Limb (tissue), 2 donors: ENCODE measurements around the gene DGKB.

ENCODE experiments used
- DNase-seq, 2 donors: peaks; one replicate each; pipeline ENCODE4 v3.0.0-alpha.2; 2016; ENCODE audit errors: extremely low spot score in 2 of 2

DGKB gene

GRCh38 chr7:14394786-14395185 is 507.8 kb downstream of the DGKB start:
- DNase-seq = no peak

DNA sequence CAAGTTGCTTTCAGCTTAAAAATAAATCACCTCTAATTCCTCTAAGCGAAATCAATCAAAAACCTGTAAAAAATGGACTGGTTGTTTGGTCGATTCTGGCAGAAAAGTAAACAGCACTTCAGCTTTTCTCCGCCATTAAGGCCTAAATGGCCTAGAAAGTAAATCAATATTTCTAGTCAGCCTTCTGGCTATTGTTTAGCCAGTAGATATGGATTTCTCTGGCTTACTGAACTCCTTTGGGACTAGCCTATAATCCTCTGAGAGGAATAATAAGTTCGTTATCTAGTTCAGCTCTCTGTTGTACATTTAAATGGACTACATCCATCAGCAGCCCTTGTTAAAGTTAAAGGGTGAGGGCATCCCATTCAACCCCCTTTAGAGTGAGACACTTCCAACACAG is 513.0 kb downstream of the DGKB start:
- no peak for DNase-seq

DNA sequence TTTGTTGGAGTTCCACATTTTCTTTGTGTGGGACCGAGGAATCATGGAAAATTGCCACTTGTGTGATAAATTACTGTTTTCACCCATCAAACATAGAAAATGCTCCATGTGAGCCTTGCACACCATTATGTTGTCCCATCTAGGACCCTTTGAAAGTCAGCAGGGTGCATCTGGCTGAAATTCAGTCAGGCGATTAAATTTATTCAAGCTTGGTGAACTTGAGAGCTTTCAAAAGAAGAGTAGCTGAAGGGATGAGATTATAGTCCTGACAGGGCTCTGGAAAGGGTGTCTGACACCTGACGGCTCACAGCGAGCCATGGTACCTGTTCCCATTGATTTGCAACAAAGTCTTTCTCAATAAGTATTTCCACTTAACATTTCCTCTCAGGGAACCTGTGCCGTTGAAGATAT is 513.4 kb downstream of the DGKB start:
- DNase-seq = no peak

DNA sequence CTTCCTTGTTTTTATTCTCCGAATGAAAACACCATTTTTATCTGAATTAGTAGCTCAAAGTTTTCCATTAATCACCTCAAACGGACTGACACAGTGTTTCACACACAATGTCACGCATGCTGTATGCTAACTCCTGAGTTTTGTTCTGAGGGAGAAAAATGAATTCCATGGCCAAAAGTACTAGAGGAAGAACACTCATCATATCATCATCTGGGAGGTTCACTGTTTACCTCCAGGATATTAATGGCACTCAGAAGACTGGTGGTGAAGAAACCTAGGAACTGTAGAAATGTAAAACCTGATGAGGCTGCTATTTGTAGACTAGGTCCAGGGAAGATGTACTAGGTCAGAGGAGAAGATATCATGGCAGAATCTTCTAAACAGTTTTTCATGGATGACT is 517.5 kb downstream of the DGKB start:
- no peak for DNase-seq

DNA sequence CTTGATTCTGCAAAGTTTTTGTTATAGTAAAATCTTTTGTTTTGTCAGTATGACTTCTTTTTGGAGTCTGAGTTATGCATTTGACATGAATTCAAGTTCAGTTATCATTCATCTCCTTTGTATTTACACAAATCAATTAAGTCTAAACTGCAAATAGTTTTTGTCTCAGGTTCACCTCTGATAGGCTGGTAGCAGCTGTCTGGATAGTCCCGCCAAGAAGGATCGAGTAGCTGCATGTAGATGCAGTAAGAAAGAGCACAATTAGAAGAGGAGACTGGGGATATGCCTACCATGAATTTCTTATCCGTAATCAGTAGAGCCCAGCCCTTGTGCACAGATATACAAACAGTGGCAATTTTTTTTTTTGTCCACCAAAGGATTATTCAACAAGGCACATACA is 520.6 kb downstream of the DGKB start:
- DNase-seq = no peak

DNA sequence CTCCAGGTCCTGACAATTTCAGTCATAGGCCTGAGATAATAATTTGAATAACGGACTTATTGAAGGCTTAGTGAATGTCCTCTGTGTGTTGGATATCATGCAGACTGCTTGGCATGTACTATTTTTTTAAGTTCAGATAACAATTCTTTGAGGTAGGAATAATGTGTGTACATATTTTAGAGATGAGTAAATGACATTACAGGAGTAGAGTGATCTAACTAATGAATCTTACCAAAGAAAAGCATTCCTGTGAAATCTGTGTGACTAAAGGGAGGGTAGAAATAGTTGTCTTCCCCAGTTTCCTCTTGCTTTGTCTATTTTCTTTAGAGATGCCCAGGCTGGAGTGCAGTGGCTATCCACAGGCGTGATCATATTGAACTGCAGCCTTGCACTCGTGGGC is 521.2 kb downstream of the DGKB start:
- DNase-seq = no peak

DNA sequence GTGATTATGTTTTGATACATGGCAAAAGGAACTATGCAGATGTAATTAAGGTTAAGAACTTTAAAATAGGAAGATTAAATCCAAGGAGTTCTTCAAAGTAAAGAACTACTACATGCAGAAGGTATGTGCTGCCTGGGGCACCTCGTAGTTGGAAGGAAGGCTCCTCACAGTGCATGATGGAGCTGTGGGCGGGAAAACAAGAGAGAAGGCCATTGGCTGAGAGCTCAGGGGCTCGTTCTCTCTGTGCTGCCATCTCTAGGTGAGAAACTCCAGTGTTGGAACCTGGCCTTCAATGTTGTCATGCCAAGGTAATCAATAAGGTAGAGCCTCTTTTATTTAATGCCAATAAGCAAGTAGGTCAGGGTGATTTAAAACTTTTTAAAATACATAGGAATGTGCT is 521.7 kb downstream of the DGKB start:
- DNase-seq = no peak

- DNase-seq = no peak
Observed at GRCh38 chr7:14377646-14378266, 524.8 kb downstream of the DGKB start.

- DNase-seq = no peak
Observed at GRCh38 chr7:14376711-14377110, 525.8 kb downstream of the DGKB start.

GRCh38 chr7:14375998-14376397 is 526.6 kb downstream of the DGKB start:
- no peak for DNase-seq

- no peak for DNase-seq
Observed at GRCh38 chr7:14374336-14374735, 528.2 kb downstream of the DGKB start.

- DNase-seq = no peak
Observed at GRCh38 chr7:14368285-14368684, 534.3 kb downstream of the DGKB start.

GRCh38 chr7:14351167-14351566 is 551.4 kb downstream of the DGKB start:
- DNase-seq = no peak

DNA sequence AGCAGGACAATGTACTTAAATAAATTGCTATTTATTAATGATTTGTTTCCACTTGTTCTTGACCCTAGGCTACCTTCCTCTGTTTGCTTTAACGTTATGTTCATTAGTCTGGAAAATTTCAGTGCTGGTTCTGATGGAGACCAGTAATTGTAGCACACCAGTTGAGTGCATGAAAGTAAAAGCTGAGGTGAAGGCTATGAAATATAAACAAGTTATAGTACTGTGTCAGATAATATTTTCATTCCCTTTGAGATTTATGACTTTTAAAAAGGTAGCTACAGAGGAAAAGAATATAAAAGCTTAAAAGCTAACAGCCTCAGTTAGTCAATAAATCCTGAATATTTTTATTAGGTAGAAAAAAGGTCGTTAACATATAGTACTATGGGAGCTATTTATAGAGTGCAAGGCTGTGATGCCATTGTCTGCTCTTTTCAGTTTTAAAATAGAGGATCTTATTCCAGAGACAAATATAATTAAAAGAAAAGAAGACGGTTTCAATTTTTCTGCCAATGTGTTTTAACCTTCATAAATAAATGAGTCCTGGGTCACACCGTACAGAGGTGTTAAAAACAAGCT is 561.3 kb downstream of the DGKB start:
- no peak for DNase-seq

- DNase-seq = no peak
Observed at GRCh38 chr7:14340393-14341074, 562.0 kb downstream of the DGKB start.

GRCh38 chr7:14339861-14340260 is 562.7 kb downstream of the DGKB start:
- no peak for DNase-seq

GRCh38 chr7:14336256-14336655 is 566.3 kb downstream of the DGKB start:
- DNase-seq = no peak

- no peak for DNase-seq
Observed at GRCh38 chr7:14332155-14332554, 570.4 kb downstream of the DGKB start.

DNA sequence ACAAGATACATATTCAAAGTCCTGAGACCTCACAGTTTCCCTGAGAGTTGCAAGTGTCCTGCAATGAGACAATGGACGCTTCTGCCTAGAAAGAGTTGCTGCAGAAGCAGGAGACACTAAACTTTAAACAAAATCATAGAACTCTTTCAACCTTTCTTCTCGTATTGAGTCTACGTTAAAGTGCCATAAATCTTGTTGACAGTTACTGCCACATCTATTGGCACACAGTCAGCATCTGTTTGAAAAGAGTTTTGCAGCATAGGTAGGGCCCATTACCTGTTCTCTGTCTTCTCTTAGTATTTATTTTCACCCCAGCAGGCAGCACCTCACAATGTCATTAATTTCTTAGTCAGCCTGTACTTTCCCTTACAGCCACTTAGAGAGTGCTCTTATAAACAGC is 577.8 kb downstream of the DGKB start:
- no peak for DNase-seq

DNA sequence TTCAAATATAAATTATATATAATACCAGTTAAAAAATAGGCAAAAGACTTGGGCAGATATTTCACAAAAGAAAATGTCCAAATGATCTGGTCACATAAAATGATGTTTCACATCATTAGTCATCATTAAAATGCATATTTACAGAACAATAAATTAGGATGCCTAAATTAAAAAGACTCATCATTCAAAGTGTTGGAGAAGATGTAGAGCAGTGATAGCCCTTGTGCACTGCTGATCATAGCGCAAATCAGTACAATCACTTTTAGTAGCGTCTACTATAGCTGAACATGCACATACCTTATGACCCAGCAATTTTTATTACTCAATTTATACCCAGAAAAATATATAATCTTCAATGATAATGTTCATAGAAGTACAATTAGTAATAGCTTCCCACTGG is 579.8 kb downstream of the DGKB start:
- no peak for DNase-seq

- no peak for DNase-seq
Observed at GRCh38 chr7:14321947-14322346, 580.6 kb downstream of the DGKB start.

DNA sequence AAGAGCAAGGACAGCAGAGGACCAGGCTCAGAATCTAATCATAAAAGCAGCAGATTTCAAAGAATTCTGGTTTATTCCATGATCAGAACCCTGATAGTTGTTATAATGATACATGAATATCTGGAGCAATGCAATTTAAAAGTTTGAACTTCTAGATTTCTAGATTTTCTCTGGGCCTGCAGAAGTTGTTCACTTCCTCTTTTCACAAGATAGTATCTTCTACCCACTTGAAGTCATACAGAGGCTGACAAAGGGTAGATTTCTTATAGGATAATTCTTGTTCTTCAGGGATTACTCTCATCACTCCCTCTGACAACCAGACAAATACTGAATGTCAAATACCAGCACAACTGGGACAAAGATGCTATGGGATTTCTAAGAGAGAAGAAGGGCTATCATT is 593.1 kb downstream of the DGKB start:
- no peak for DNase-seq

DNA sequence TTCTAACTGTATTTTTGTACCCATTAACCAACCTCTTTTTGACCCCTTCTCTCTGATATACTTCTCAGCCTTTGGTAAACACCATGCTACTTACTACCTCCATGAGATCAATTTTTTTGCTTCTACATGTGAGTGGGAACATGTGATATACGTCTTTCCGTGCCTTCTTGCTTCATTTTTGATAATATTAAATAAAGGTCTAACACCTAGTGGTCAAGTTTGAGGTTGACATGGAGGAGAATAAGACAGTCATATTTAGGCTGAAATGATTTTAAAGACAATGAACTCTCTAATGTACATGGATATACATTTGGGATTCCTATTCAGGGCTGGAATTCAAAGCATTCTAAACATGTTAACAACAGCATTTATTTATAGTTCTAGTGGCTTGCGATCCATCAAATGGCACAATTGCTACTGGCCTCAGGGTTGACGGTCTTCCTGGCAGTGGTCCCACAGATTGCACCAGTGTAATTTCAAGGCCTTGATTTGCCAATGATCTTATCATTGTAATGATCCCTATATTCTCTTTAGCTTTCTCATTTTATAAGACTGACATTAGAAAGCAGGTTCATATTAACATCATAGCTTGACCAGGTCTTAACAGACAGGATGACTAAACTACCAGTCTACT is 597.2 kb downstream of the DGKB start:
- DNase-seq = no peak
